Measurements from ENCODE around the gene DSG3. TPM values are rescaled to one million over a fixed set of nuclear protein-coding genes. Genes with fewer than 3 reads are reported as not detected.

Gene DSG3
- total and polyA plus RNA-seq, 2 of the 8 experiments (the other 6 are each of a cell fraction or from before 2014, with no cell fraction given): 0.03 to 0.07 TPM

GRCh38 chr18:31450409-31450808 lies 2.9 kb downstream of the DSG3 start:
- peaks cover 0 to 3% (median 1%) of the 10 kb centered on the region in 4 experiments; a peak in 2 of 7 replicates for H3K4me1 ChIP-seq (replicated peaks in 1 of 4; ENCODE audit: control insufficient read depth in 3 of 4, insufficient read depth in 4 of 4, low read length in 3 of 4)
- H3K9me3 ChIP-seq (ENCODE audit: insufficient read depth in 2 of 2, low read depth in 1 of 2, low read length in 1 of 2): no peaks in the 10 kb centered on the region
- no peak overlapping the region for H2BK5ac ChIP-seq (ENCODE audit: low read depth, low read length)
- H2BK12ac ChIP-seq (ENCODE audit: low read depth, low read length): no peak overlapping the region
- H3K27me3 ChIP-seq (replicated peaks in 1 of 4; ENCODE audit: control insufficient read depth in 3 of 4, extremely low read depth in 1 of 4, insufficient read depth in 3 of 4, low read length in 3 of 4): no peaks in the 10 kb centered on the region
- no peak overlapping the region for H2BK15ac ChIP-seq (ENCODE audit: low read length)
- H3K14ac ChIP-seq (ENCODE audit: insufficient read length): no peak overlapping the region
- H2BK120ac ChIP-seq (replicated peaks; ENCODE audit: low read depth, low read length): no peak overlapping the region
- H3K79me2 ChIP-seq (ENCODE audit: control insufficient read depth in 1 of 2, insufficient read depth in 2 of 2, low read length in 2 of 2): no peaks in the 10 kb centered on the region
- no peak overlapping the region for H3K4ac ChIP-seq (replicated peaks; ENCODE audit: insufficient read length, low read depth, low read length)
- no peak overlapping the region for H4K8ac ChIP-seq (ENCODE audit: extremely low read depth, insufficient read depth, low read length)
- CTCF ChIA-PET (ENCODE audit: partially characterized antibody): interaction anchor here (0.9 to 1.3 kb wide), 2 partner anchors 8 to 26 kb away, joined by 3 to 5 read pairs; no protein-coding TSS in a partner anchor
- DNase-seq (ENCODE audit: low read depth in 1 of 2, low spot score in 2 of 2): no peak
- FAIRE-seq: no peak
- no peak overlapping the region for H3K18ac ChIP-seq (ENCODE audit: extremely low read depth, low read length)
- no peak overlapping the region for H2BK20ac ChIP-seq (ENCODE audit: low read length)
- no peak overlapping the region for H4K91ac ChIP-seq (replicated peaks; ENCODE audit: insufficient read length, low read length)
- TF ChIP-seq GTF2F1 (IDR thresholded peaks at IDR 0.05; ENCODE audit: borderline replicate concordance, low read depth, low read length) (no peak), TCF12 (IDR thresholded peaks at IDR 0.05; ENCODE audit: low read depth, low read length) (no peak), EZH2 (IDR thresholded peaks at IDR 0.05; ENCODE audit: low read depth, low read length, severe bottlenecking) (no peak), HDAC6 (IDR thresholded peaks at IDR 0.05; ENCODE audit: low read depth, low read length) (no peak), CEBPB (IDR thresholded peaks at IDR 0.05; ENCODE audit: low read depth, low read length) (no peak), TBP (IDR thresholded peaks at IDR 0.05; ENCODE audit: low read depth, low read length) (no peak), NANOG (IDR thresholded peaks at IDR 0.05; ENCODE audit: insufficient read depth, low read depth, low read length, poor library complexity, severe bottlenecking) (no peak), MAFK (IDR thresholded peaks at IDR 0.05; ENCODE audit: low read depth, low read length) (no peak), POLR2AphosphoS5 (IDR thresholded peaks at IDR 0.05; ENCODE audit: low read depth, low read length) (no peak), CBX5 (IDR thresholded peaks at IDR 0.05; ENCODE audit: low read depth, low read length) (no peak), HDAC2 (IDR thresholded peaks at IDR 0.05; ENCODE audit: borderline replicate concordance in 1 of 2, low read depth in 2 of 2, low read length in 2 of 2) (no peak), SP2 (IDR thresholded peaks at IDR 0.05; ENCODE audit: low read length) (no peak), CTBP2 (IDR thresholded peaks at IDR 0.05; ENCODE audit: borderline replicate concordance, insufficient read depth, insufficient read length, low read length) (no peak), YY1 (IDR thresholded peaks at IDR 0.05; ENCODE audit: low read depth, low read length) (no peak)
- TF ChIP-seq, protein P1, sequence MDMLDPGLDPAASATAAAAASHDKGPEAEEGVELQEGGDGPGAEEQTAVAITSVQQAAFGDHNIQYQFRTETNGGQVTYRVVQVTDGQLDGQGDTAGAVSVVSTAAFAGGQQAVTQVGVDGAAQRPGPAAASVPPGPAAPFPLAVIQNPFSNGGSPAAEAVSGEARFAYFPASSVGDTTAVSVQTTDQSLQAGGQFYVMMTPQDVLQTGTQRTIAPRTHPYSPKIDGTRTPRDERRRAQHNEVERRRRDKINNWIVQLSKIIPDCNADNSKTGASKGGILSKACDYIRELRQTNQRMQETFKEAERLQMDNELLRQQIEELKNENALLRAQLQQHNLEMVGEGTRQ (IDR thresholded peaks at IDR 0.05; ENCODE audit: low read length): no peak
- no peak overlapping the region for H3K4me3 ChIP-seq (ENCODE audit: extremely low read depth in 1 of 4, insufficient read depth in 2 of 4, low read depth in 3 of 4, low read length in 4 of 4)
- no peaks in the 10 kb centered on the region for H4K20me1 ChIP-seq (replicated peaks in 1 of 2; ENCODE audit: control insufficient read depth in 1 of 2, insufficient read depth in 2 of 2, low read length in 2 of 2)
- H3K23me2 ChIP-seq (ENCODE audit: low read depth, low read length): no peaks in the 10 kb centered on the region
- H3K79me1 ChIP-seq (ENCODE audit: low read depth, low read length): no peaks in the 10 kb centered on the region
- no peak overlapping the region for H2AFZ ChIP-seq (ENCODE audit: low read length)
- no peaks in the 10 kb centered on the region for H3K36me3 ChIP-seq (ENCODE audit: control insufficient read depth in 2 of 4, insufficient read depth in 4 of 4, low read length in 3 of 4)
- H4K5ac ChIP-seq (ENCODE audit: insufficient read length, low read depth, low read length): no peak overlapping the region
- H3K56ac ChIP-seq (replicated peaks; ENCODE audit: insufficient read length, low read depth, low read length): no peak overlapping the region
- H3K27ac ChIP-seq (ENCODE audit: low read depth, low read length): no peak overlapping the region
- no peak overlapping the region for H2AK5ac ChIP-seq (ENCODE audit: low read depth, low read length)
- POLR2A ChIA-PET (ENCODE audit: partially characterized antibody): no interaction called here
- no peak overlapping the region for H3K9ac ChIP-seq (replicated peaks in 1 of 4; ENCODE audit: extremely low read depth in 1 of 4, low read depth in 3 of 4, low read length in 3 of 4)
- H3K4me2 ChIP-seq (ENCODE audit: insufficient read depth in 1 of 2, low read depth in 2 of 2, low read length in 2 of 2): no peak overlapping the region
- no peak overlapping the region for H3K23ac ChIP-seq (ENCODE audit: insufficient read length)

All from H1 (cell line).